Measurements from ENCODE around the gene WDR86.

The WDR86 gene

GRCh38 chr7:151379534-151380198 is 30.2 kb downstream of the WDR86 start:
- no peak for DNase-seq (ENCODE audit: low read depth in 2 of 2)

GRCh38 chr7:151379193-151379520 is 30.7 kb downstream of the WDR86 start:
- no peak for DNase-seq (ENCODE audit: low read depth in 2 of 2)

DNA sequence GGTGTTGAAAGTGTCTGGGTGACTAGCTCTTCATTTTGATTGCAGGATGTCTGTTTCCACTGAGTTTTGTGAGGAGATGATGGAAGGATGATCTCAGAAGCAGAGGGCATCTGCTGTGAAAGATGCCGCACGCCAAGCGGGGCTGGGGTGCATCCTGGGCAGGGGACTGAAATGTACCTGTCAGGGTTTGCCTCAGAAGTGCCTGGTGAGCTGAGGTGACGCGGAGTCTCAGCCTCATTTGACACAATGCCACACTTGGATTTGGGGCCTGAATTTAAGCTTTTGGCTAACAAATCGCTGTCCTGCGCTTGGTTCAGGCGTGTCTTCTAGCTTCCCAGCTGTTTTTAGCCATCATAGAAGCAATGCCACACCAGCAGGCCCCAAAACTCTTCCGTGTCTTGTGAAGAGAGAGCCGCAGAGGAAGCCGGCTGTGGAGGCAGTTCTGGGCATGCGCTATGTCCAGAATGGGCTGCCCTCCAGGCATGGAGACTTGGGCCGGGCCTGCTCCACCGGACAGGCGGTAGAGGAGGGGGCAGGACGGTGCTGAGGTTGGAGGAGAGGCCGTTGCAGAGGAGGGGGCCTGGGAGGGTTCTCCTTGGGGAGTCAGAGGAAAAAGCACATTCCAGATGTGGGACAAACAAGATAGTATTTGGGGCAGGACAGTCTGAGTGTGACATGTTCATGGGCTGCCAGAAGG is 31.2 kb downstream of the WDR86 start:
- no peak for DNase-seq (ENCODE audit: low read depth in 2 of 2)

DNA sequence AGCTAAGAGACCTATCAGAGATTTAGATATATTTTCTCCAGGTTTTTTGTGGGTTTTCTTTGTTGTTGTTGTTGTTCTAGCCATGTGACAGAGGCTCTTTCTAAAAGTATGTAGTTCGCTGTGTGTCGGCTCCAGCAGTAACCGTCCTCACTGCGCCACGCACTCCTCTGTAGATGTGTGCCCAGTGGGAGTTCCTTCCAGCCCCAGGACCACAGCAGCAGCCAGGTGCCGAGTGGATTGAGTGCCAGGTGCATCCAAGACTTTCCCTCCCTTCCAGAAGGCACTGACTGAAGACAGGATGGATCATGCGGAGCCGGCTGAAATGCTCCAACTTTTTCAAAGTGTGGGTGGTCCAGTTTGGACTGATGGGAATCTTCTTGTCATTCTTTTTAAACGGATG is 31.8 kb downstream of the WDR86 start:
- DNase-seq (ENCODE audit: low read depth in 2 of 2) = no peak

GRCh38 chr7:151377406-151377805 is 32.4 kb downstream of the WDR86 start:
- DNase-seq (ENCODE audit: low read depth in 2 of 2) = no peak

GRCh38 chr7:151376218-151376902 is 33.5 kb downstream of the WDR86 start:
- DNase-seq (ENCODE audit: low read depth in 2 of 2) = no peak

- no peak for DNase-seq (ENCODE audit: low read depth in 2 of 2)
These were observed 34.2 kb downstream of the WDR86 start for GRCh38 chr7:151375530-151376217.

GRCh38 chr7:151374726-151375125 is 35.1 kb downstream of the WDR86 start:
- no peak for DNase-seq (ENCODE audit: low read depth in 2 of 2)

GRCh38 chr7:151374139-151374538 is 35.7 kb downstream of the WDR86 start:
- no peak for DNase-seq (ENCODE audit: low read depth in 2 of 2)

GRCh38 chr7:151373599-151373998 is 36.2 kb downstream of the WDR86 start:
- no peak for DNase-seq (ENCODE audit: low read depth in 2 of 2)

GRCh38 chr7:151372612-151373265 is 37.1 kb downstream of the WDR86 start:
- DNase-seq (ENCODE audit: low read depth in 2 of 2) = no peak

GRCh38 chr7:151371266-151371665 is 38.6 kb downstream of the WDR86 start:
- DNase-seq (ENCODE audit: low read depth in 2 of 2) = no peak

- peak; percentile 9 to 24 for DNase-seq (ENCODE audit: low read depth in 2 of 2)
These were observed 41.7 kb downstream of the WDR86 start for GRCh38 chr7:151368136-151368571.

- peak in 1 of 2 experiments; percentile 5 for DNase-seq (ENCODE audit: low read depth in 2 of 2)
These were observed 42.6 kb downstream of the WDR86 start for GRCh38 chr7:151367284-151367683.

- DNase-seq (ENCODE audit: low read depth in 2 of 2) = peak; percentile 54 to 57
These were observed 43.0 kb downstream of the WDR86 start for GRCh38 chr7:151366880-151367222.

DNA sequence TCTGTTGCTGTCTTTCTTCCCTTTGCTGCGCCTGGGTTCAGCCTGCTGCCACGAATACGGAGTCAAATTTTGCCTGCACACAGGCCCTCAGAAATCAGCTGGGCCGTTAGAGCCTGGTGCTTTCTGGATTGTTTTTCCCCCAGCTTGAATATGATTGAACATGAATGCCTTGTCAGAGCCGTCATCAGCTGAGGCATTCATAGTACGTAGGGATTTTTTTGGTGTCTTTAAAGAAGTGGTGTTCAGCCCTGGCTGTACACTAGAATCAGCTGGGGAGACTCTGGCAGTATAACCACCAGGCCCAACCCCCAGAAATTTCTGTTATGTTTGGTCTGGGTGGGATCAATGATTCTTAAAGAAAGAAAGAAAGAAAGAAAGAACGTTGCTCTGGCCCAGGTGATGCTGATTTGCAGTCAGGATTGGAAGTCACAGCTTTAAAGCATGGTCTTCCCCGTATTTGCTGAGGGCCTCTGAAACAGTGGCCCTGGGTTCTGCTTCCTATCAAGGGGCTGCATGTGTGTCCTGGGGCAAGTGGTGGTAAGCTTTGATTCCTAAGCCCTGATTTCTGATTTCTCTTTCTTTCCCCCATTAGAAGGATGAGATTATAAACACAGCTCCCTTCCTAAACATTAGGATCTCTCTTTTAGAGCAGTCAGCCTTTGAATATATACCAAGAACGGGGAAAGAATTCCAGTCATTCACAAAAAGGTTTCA is 43.5 kb downstream of the WDR86 start:
- no peak for DNase-seq (ENCODE audit: low read depth in 2 of 2)

DNA sequence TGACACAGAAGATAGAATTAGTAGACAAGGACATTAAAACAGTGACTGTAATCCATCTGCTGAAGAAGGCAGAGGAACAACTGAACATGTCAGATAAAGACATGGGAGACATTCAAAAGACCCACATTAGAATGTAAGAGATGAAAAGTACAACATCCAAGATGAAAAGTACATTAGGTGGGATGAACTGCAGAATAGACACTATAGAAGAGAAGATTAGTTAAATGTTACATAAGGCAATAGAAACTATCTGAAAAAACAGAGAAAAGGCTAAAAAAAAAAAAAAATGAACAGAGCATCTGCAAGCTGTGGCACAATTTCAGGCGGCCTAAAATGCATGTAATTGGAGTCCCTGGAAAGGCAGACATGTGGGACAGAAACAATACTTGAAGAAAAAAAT is 46.7 kb downstream of the WDR86 start:
- DNase-seq (ENCODE audit: low read depth in 2 of 2) = no peak

- no peak for DNase-seq (ENCODE audit: low read depth in 2 of 2)
These were observed 48.5 kb downstream of the WDR86 start for GRCh38 chr7:151361193-151361959.

- no peak for DNase-seq (ENCODE audit: low read depth in 2 of 2)
These were observed 57.3 kb downstream of the WDR86 start for GRCh38 chr7:151352512-151352911.

GRCh38 chr7:151351967-151352366 is 57.9 kb downstream of the WDR86 start:
- DNase-seq (ENCODE audit: low read depth in 2 of 2) = no peak

DNA sequence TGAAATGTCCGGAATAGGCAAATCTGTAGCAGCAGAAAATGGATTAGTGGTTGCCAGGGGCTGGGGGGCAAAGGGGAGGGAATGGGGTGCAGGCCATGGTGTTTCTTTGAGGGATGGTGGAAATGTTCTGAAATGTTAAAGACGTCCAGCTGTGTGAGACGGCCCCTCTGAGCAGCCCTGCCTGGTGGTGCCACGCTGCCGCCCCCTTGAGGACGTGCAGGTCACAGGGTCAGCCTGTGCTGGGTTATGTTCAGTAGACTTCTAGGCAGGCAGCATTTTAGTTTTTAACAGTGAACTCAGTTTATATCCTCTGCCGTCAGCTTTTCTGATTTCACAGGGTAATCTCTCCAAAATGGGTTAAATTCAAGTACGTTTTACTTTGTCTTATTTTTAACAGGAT is 58.8 kb downstream of the WDR86 start:
- no peak for DNase-seq (ENCODE audit: low read depth in 2 of 2)
